HepG2 (cell line): Measurements from ENCODE around the gene SMNDC1. TPM values are rescaled to one million over a fixed set of nuclear protein-coding genes. Genes with fewer than 3 reads are reported as not detected.

Source experiments
- ATAC-seq: fragments of 200-7000 bp; cut with Tn5 transposase; 3 replicates; pipeline ENCODE4 v1.9.1; 2020; ENCODE audit warnings: mild to moderate bottlenecking, moderate library complexity
- BruUV-seq: library from RNA; stranded (reverse); fragments of 400-500 nt; replicated peaks from 2 replicates; lab custom pipeline; 2021; lab: Mats Ljungman, UMichigan
- CTCF ChIA-PET: fragments of 300-600 bp; formaldehyde crosslinking; extraction: SDS; loops from one replicate; lab custom pipeline; 2021; ENCODE audit warnings: low total read pairs, inconsistent platforms, low intra/inter-chr PET ratio; lab: Yijun Ruan, JAX
- POLR2A ChIA-PET: fragments of 350-600 bp; sonication (Branson Sonifier 250); formaldehyde crosslinking; loops from one replicate; lab custom pipeline; 2020; ENCODE audit warnings: antibody characterized with exemption, inconsistent platforms; lab: Yijun Ruan, JAX
- DNase-seq: peaks from one replicate; pipeline ENCODE4 v3.0.0-alpha.2; 2015; ENCODE audit warnings: low spot score
- FAIRE-seq: peaks from 3 replicates; lab custom pipeline; 2011; peaks lifted over from hg19 to GRCh38; lab: Jason Lieb, UNC
- H2AFZ ChIP-seq: one replicate; pipeline ENCODE4 v1.6.1; 2011; ENCODE audit warnings: low read length, inconsistent platforms
- H3K27ac ChIP-seq: fragments of 300-600 bp; 3 replicates; pipeline ENCODE4 v1.8.0; 2011; ENCODE audit warnings: mixed run types, mild to moderate bottlenecking, mixed read lengths, low read length, inconsistent platforms; ENCODE audit not compliant: insufficient read depth; ENCODE audit errors: extremely low read length
- H3K27me3 ChIP-seq, 2 experiments: fragments of 200-600 bp in 1 of 2; 2 replicates in 1 of 2; 3 replicates in 1 of 2; pipeline versions ENCODE4 v1.6.0 to v1.8.0; 2011; ENCODE audit warnings: low read length in 2 of 2, mild to moderate bottlenecking in 2 of 2, moderate library complexity in 2 of 2, inconsistent platforms in 1 of 2; ENCODE audit not compliant: insufficient read depth in 2 of 2, control insufficient read depth in 1 of 2
- H3K36me3 ChIP-seq, 2 experiments: fragments of 200-600 bp in 1 of 2; replicated peaks in 1 of 2; 2 replicates in 1 of 2; 3 replicates in 1 of 2; pipeline versions ENCODE4 v1.5.1 to v1.8.0; 2011; ENCODE audit warnings: low read length in 2 of 2, inconsistent platforms in 1 of 2; ENCODE audit not compliant: insufficient read depth in 2 of 2, control insufficient read depth in 1 of 2
- H3K4me1 ChIP-seq: 2 replicates; pipeline ENCODE4 v1.5.1; 2012; ENCODE audit warnings: low read length, inconsistent platforms; ENCODE audit not compliant: insufficient read depth
- H3K4me2 ChIP-seq: 2 replicates; pipeline ENCODE4 v1.6.0; 2011; ENCODE audit warnings: low read depth, low read length, inconsistent platforms
- H3K4me3 ChIP-seq, 3 experiments: fragments of 200-600 bp in 1 of 3; sonication (generic), shearing (Covaris generic) in 1 of 3; replicated peaks in 1 of 3; 2 replicates each; pipeline ENCODE4 v1.5.1; 2011 to 2016; ENCODE audit warnings: low read length in 3 of 3, inconsistent platforms in 2 of 3, low read depth in 2 of 3, mild to moderate bottlenecking in 2 of 3, control low read depth in 1 of 3, mixed read lengths in 1 of 3; ENCODE audit not compliant: insufficient read depth in 1 of 3
- H3K79me2 ChIP-seq: one replicate; pipeline ENCODE4 v1.6.1; 2011; ENCODE audit warnings: low read length, inconsistent platforms; ENCODE audit not compliant: insufficient read depth
- H3K9ac ChIP-seq: 2 replicates; pipeline ENCODE4 v1.6.0; 2011; ENCODE audit warnings: mild to moderate bottlenecking, low read depth, low read length, inconsistent platforms; ENCODE audit not compliant: insufficient read depth
- H3K9me3 ChIP-seq: 2 replicates; pipeline ENCODE4 v1.5.1; 2012; ENCODE audit warnings: mild to moderate bottlenecking, low read length
- H4K20me1 ChIP-seq: 2 replicates; pipeline ENCODE4 v1.6.0; 2011; ENCODE audit warnings: inconsistent platforms, mild to moderate bottlenecking, low read length, moderate library complexity; ENCODE audit not compliant: insufficient read depth
- ATF7-NPFF ChIP-seq: sonication (generic); formaldehyde crosslinking; IDR thresholded peaks from 2 replicates; pipeline ENCODE4 v1.8.1; 2023; ENCODE audit warnings: mild to moderate bottlenecking, low read depth, missing genetic modification reagents, moderate library complexity
- CCAR2 ChIP-seq: fragments of 200-400 bp; formaldehyde crosslinking; optimal IDR thresholded peaks from 2 replicates; pipeline ENCODE3; 2018; ENCODE audit warnings: low read depth, mild to moderate bottlenecking, low read length, moderate library complexity
- FOXP4 ChIP-seq: sonication (generic); formaldehyde crosslinking; IDR thresholded peaks from 2 replicates; pipeline ENCODE4 v1.4.0; 2020; ENCODE audit warnings: missing genetic modification reagents
- HNF1A ChIP-seq, 2 experiments: sonication (generic) in 1 of 2; formaldehyde crosslinking in 1 of 2; IDR thresholded peaks; 2 replicates each; pipeline versions ENCODE4 v1.4.0 to v1.6.1; 2016 to 2020; ENCODE audit warnings: borderline replicate concordance in 1 of 2, low read depth in 1 of 2, mild to moderate bottlenecking in 1 of 2, missing genetic modification reagents in 1 of 2
- HNRNPUL1 ChIP-seq: fragments of 200-400 bp; formaldehyde crosslinking; IDR thresholded peaks from 2 replicates; pipeline ENCODE4 v1.6.1; 2017; ENCODE audit warnings: low read depth, mild to moderate bottlenecking, low read length, moderate library complexity
- JDP2 ChIP-seq: sonication (generic); formaldehyde crosslinking; IDR thresholded peaks from 2 replicates; pipeline ENCODE4 v1.8.1; 2022; ENCODE audit warnings: missing genetic modification reagents, borderline replicate concordance
- PAWR ChIP-seq: sonication (generic); formaldehyde crosslinking; IDR thresholded peaks from 2 replicates; pipeline ENCODE4 v1.4.0; 2020; ENCODE audit warnings: missing genetic modification reagents, mild to moderate bottlenecking, borderline replicate concordance
- U2AF1 ChIP-seq: fragments of 200-400 bp; formaldehyde crosslinking; optimal IDR thresholded peaks from 2 replicates; pipeline ENCODE3; 2017; ENCODE audit warnings: mild to moderate bottlenecking, low read depth, low read length
- WIZ ChIP-seq: sonication (generic); formaldehyde crosslinking; IDR thresholded peaks from 2 replicates; pipeline ENCODE4 v1.5.1; 2020; ENCODE audit warnings: mild to moderate bottlenecking, missing genetic modification reagents
- YEATS4 ChIP-seq: sonication (generic); formaldehyde crosslinking; IDR thresholded peaks from 2 replicates; pipeline ENCODE4 v1.4.0; 2020; ENCODE audit warnings: missing genetic modification reagents, borderline replicate concordance
- ZBTB42 ChIP-seq: sonication (generic); formaldehyde crosslinking; IDR thresholded peaks from 2 replicates; pipeline ENCODE4 v1.5.0; 2020; ENCODE audit warnings: mild to moderate bottlenecking, missing genetic modification reagents
- ZFAT ChIP-seq: sonication (generic); formaldehyde crosslinking; conservative IDR thresholded peaks from 2 replicates; pipeline ENCODE4 v1.8.1; 2023; ENCODE audit warnings: missing genetic modification reagents, inconsistent platforms
- ZNF367 ChIP-seq: sonication (generic); formaldehyde crosslinking; IDR thresholded peaks from 2 replicates; pipeline ENCODE4 v1.4.0; 2020; ENCODE audit warnings: missing genetic modification reagents, borderline replicate concordance
- ZNF451 ChIP-seq: sonication (generic); formaldehyde crosslinking; IDR thresholded peaks from 2 replicates; pipeline ENCODE4 v1.5.0; 2020; ENCODE audit warnings: mild to moderate bottlenecking, missing genetic modification reagents
- WGBS: methylation state at CpG from one replicate; pipeline ENCODE4 v1.1.6; 2017; ENCODE audit warnings: low lambda C conversion rate; 5-methylcytosine and 5-hydroxymethylcytosine counted together
- in situ Hi-C: cut with HindIII; loops from 2 replicates; pipeline ENCODE4 v1.10.0; 2017; ENCODE audit warnings: low pct_unique_long_range_greater_than_20kb; ENCODE audit not compliant: extremely low pct_ligation_motif_present
- intact Hi-C: fragments of 100-400 bp; cut with micrococcal nuclease; formaldehyde crosslinking; loops from one replicate; pipeline ENCODE4 v1.10.0; 2022; ENCODE audit not compliant: unreplicated experiment
- polyA plus RNA-seq, 8 experiments: library from polyadenylated mRNA; depleted of rRNA in 3 of 8; stranded (reverse) in 7 of 8; unstranded in 1 of 8; fragments of >200 nt; fragmentation: Illumina TruSeq in 4 of 8; extraction: Trizol in 4 of 8; gene quantifications; 2 replicates each; pipeline versions ENCODE4 v1.2.1 to v1.2.3, GENCODE V29; 2011 to 2016; ENCODE audit warnings: low read depth in 4 of 8, missing spikeins in 1 of 8, mixed read lengths in 1 of 8; ENCODE audit not compliant: insufficient read depth in 1 of 8
- total RNA-seq, 5 experiments: library from RNA; depleted of rRNA; stranded (reverse); fragments of >200 nt; fragmentation: Illumina TruSeq; extraction: Trizol; gene quantifications; 2 replicates each; pipeline ENCODE4 v1.2.3, GENCODE V29; 2016; ENCODE audit warnings: low read depth in 1 of 5
- TF ChIP-seq, protein P1 (sequence below): sonication (generic); formaldehyde crosslinking; IDR thresholded peaks from 2 replicates; pipeline ENCODE4 v1.5.0; 2020; ENCODE audit warnings: missing genetic modification reagents, mild to moderate bottlenecking, borderline replicate concordance
- TF ChIP-seq, protein P2 (sequence below): sonication (generic); formaldehyde crosslinking; IDR thresholded peaks from 2 replicates; pipeline ENCODE4 v1.4.0; 2020; ENCODE audit warnings: mild to moderate bottlenecking, missing genetic modification reagents

The SMNDC1 gene
- total and polyA plus RNA-seq, 2 of the 13 experiments (the other 11 are each of a cell fraction or from before 2014, with no cell fraction given) = 7.8 to 8.9 TPM

DNA sequence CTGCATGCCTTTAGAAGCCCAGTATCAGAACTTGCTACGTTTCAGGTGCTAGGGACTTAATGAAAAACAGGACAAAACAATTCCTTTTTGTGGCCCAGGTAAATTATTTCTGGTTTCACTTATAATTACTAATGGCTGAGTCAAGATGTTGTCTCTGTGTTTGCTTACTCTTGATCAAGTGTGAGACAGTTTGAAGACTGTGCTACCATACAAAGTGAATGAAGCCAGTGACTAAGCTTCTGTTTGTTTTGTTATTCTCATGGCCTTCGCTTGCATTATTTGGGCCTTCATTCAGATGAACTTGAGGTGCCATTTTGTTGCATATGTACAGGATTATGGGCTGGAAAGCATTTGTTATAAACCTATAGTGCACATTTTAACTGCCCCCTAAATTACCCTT lies 17.9 kb downstream of the SMNDC1 start (continued):
- no peak for TF ChIP-seq FOXP4 (CRISPR knock-in tag)
- TF ChIP-seq YEATS4 (CRISPR knock-in tag) = no peak
- no peak for TF ChIP-seq CCAR2
- TF ChIP-seq U2AF1 = no peak
- TF ChIP-seq ZNF367 (CRISPR knock-in tag) = no peak

DNA sequence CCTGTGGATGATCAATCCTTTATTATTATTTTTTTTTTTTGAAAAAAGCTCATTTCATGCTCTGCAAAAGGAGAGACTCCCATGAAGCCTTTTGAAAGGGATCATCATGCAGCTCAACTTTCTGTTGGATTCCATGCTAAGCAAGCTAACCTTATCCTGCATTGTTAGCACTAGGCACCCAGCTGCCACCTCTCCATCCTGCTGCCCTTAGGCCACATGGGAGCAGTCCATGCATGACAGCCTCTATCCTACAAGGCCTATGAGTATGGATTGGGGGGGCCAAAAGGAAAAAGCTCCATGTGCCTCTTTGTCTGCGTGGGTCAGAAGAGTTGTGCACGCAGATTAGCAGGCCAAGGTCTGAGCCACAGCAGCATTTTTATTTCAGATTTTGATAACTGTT lies 19.2 kb downstream of the SMNDC1 start:
- no peak overlapping the region for H3K4me3 ChIP-seq
- 98% methylated on average over 2 of the region's 2 CpGs for WGBS
- POLR2A ChIA-PET = no interaction called here
- H3K79me2 ChIP-seq = no peaks in the 10 kb centered on the region
- no peaks in the 10 kb centered on the region for H4K20me1 ChIP-seq
- peaks cover 8 to 40% of the 10 kb centered on the region in 2 experiments; a peak in 4 of 5 replicates for H3K36me3 ChIP-seq
- H3K4me1 ChIP-seq = no peaks in the 10 kb centered on the region
- H3K4me2 ChIP-seq = no peak overlapping the region
- in situ Hi-C loops = no loop called here
- no peak overlapping the region for H2AFZ ChIP-seq
- H3K27me3 ChIP-seq = no peaks in the 10 kb centered on the region
- H3K9me3 ChIP-seq = no peaks in the 10 kb centered on the region
- intact Hi-C loops = no loop called here
- H3K9ac ChIP-seq = no peak overlapping the region
- FAIRE-seq (no peak), ATAC-seq (no peak), DNase-seq (no peak)
- BruUV-seq = no TSS peak
- H3K27ac ChIP-seq = no peak overlapping the region
- CTCF ChIA-PET = no interaction called here
- TF ChIP-seq, protein P1, sequence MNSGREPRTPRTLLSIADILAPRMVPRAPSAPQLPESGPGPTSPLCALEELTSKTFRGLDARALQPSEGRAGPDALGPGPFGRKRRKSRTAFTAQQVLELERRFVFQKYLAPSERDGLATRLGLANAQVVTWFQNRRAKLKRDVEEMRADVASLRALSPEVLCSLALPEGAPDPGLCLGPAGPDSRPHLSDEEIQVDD (CRISPR knock-in tag) = no peak
- TF ChIP-seq ZFAT = no peak
- no peak for TF ChIP-seq ZNF451 (CRISPR knock-in tag)
- TF ChIP-seq HNRNPUL1 = no peak
- TF ChIP-seq ATF7-NPFF (CRISPR knock-in tag) = no peak
- TF ChIP-seq, protein P2, sequence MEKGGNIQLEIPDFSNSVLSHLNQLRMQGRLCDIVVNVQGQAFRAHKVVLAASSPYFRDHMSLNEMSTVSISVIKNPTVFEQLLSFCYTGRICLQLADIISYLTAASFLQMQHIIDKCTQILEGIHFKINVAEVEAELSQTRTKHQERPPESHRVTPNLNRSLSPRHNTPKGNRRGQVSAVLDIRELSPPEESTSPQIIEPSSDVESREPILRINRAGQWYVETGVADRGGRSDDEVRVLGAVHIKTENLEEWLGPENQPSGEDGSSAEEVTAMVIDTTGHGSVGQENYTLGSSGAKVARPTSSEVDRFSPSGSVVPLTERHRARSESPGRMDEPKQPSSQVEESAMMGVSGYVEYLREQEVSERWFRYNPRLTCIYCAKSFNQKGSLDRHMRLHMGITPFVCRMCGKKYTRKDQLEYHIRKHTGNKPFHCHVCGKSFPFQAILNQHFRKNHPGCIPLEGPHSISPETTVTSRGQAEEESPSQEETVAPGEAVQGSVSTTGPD (CRISPR knock-in tag) = no peak
- TF ChIP-seq WIZ (CRISPR knock-in tag) = no peak
- TF ChIP-seq ZBTB42 (CRISPR knock-in tag) = no peak
- TF ChIP-seq HNF1A (IDR thresholded peaks at IDR 0.05; ENCODE audit: low read depth) = no peak
- TF ChIP-seq HNF1A (CRISPR knock-in tag; IDR thresholded peaks at IDR 0.05; ENCODE audit: borderline replicate concordance) = no peak
- TF ChIP-seq PAWR (CRISPR knock-in tag) = no peak
- no peak for TF ChIP-seq JDP2 (CRISPR knock-in tag)
